H1 (cell line): ENCODE results near the gene DNAH1. TPM values are rescaled to one million over a fixed set of nuclear protein-coding genes. Genes with fewer than 3 reads are reported as not detected.
A peak's percentile ranks its signal among the peaks of the same experiment; 100 is the strongest.

Experiments used
- CTCF ChIA-PET: fragments of 300-600 bp; sonication (Branson Sonifier 250); formaldehyde crosslinking; loops from one replicate; lab custom pipeline; 2021; ENCODE audit not compliant: partially characterized antibody; lab: Charles Lee
- POLR2A ChIA-PET: fragments of 300-600 bp; sonication (Branson Sonifier 250); formaldehyde crosslinking; loops from one replicate; lab custom pipeline; 2021; ENCODE audit warnings: inconsistent platforms; ENCODE audit not compliant: partially characterized antibody; lab: Charles Lee
- DNase-seq, 2 experiments: peaks; one replicate each; pipeline versions ENCODE4 v3.0.0 to v3.0.0-alpha.2; 2010 to 2022; ENCODE audit warnings: low spot score in 2 of 2, low read depth in 1 of 2, mixed read lengths in 1 of 2
- FAIRE-seq: peaks from 2 replicates; lab custom pipeline; 2011; peaks lifted over from hg19 to GRCh38; lab: Jason Lieb, UNC
- H2AFZ ChIP-seq: 2 replicates; pipeline ENCODE4 v1.8.1; 2012; ENCODE audit warnings: low read length, inconsistent platforms
- H2AK5ac ChIP-seq: 2 replicates; pipeline ENCODE4 v1.6.1; 2013; ENCODE audit warnings: low read depth, low read length
- H2BK120ac ChIP-seq: replicated peaks from 2 replicates; pipeline ENCODE3; 2013; ENCODE audit warnings: low read depth, low read length, inconsistent platforms
- H2BK12ac ChIP-seq: 2 replicates; pipeline ENCODE4 v1.6.1; 2013; ENCODE audit warnings: low read depth, low read length
- H2BK15ac ChIP-seq: 2 replicates; pipeline ENCODE4 v1.6.1; 2013; ENCODE audit warnings: low read length
- H2BK20ac ChIP-seq: 2 replicates; pipeline ENCODE4 v1.6.1; 2013; ENCODE audit warnings: low read length
- H2BK5ac ChIP-seq: 2 replicates; pipeline ENCODE4 v1.6.1; 2013; ENCODE audit warnings: low read depth, low read length
- H3K14ac ChIP-seq: 2 replicates; pipeline ENCODE4 v1.6.1; 2013; ENCODE audit warnings: inconsistent platforms; ENCODE audit not compliant: insufficient read length
- H3K18ac ChIP-seq: 2 replicates; pipeline ENCODE4 v1.6.1; 2013; ENCODE audit warnings: low read length; ENCODE audit errors: extremely low read depth
- H3K23ac ChIP-seq: 2 replicates; pipeline ENCODE4 v1.6.1; 2013; ENCODE audit warnings: inconsistent platforms; ENCODE audit not compliant: insufficient read length
- H3K23me2 ChIP-seq: 2 replicates; pipeline ENCODE4 v1.6.1; 2013; ENCODE audit warnings: low read depth, low read length
- H3K27ac ChIP-seq: 2 replicates; pipeline ENCODE4 v1.6.1; 2011; ENCODE audit warnings: low read depth, low read length, inconsistent platforms
- H3K27me3 ChIP-seq, 4 experiments: replicated peaks in 1 of 4; 1 replicate in 1 of 4; 2 replicates in 3 of 4; pipeline versions ENCODE4 v1.6.1 to v1.8.1; 2011 to 2013; ENCODE audit warnings: low read length in 3 of 4, mild to moderate bottlenecking in 3 of 4, inconsistent platforms in 2 of 4, mixed read lengths in 2 of 4, moderate library complexity in 1 of 4; ENCODE audit not compliant: control insufficient read depth in 3 of 4, insufficient read depth in 3 of 4; ENCODE audit errors: extremely low read depth in 1 of 4
- H3K36me3 ChIP-seq, 4 experiments: 2 replicates each; pipeline versions ENCODE4 v1.6.1 to v1.8.1; 2011 to 2013; ENCODE audit warnings: mild to moderate bottlenecking in 4 of 4, low read length in 3 of 4, moderate library complexity in 2 of 4, control low read depth in 1 of 4, inconsistent platforms in 1 of 4; ENCODE audit not compliant: insufficient read depth in 4 of 4, control insufficient read depth in 2 of 4
- H3K4ac ChIP-seq: replicated peaks from 2 replicates; pipeline ENCODE3; 2013; ENCODE audit warnings: low read length, low read depth, mixed read lengths, inconsistent platforms; ENCODE audit not compliant: insufficient read length
- H3K4me1 ChIP-seq, 4 experiments: replicated peaks in 1 of 4; 1 replicate in 1 of 4; 2 replicates in 3 of 4; pipeline versions ENCODE4 v1.6.1 to v1.8.1; 2011 to 2013; ENCODE audit warnings: low read length in 3 of 4, inconsistent platforms in 2 of 4, mixed read lengths in 1 of 4; ENCODE audit not compliant: insufficient read depth in 4 of 4, control insufficient read depth in 3 of 4
- H3K4me2 ChIP-seq, 2 experiments: 2 replicates each; pipeline versions ENCODE4 v1.6.1 to v1.8.1; 2011 to 2013; ENCODE audit warnings: low read depth in 2 of 2, low read length in 2 of 2, control low read depth in 1 of 2, inconsistent platforms in 1 of 2, mild to moderate bottlenecking in 1 of 2; ENCODE audit not compliant: insufficient read depth in 1 of 2
- H3K4me3 ChIP-seq, 4 experiments: fragments of 200-600, 300-600 bp in 1 of 4; sonication (generic), shearing (Covaris generic), sonication (Bioruptor Twin) in 1 of 4; 2 replicates each; pipeline versions ENCODE4 v1.5.1 to v1.8.1; 2011 to 2016; ENCODE audit warnings: low read length in 4 of 4, low read depth in 3 of 4, control low read depth in 2 of 4, inconsistent platforms in 2 of 4, mild to moderate bottlenecking in 2 of 4, mixed read lengths in 1 of 4, moderate library complexity in 1 of 4; ENCODE audit not compliant: insufficient read depth in 2 of 4; ENCODE audit errors: extremely low read depth in 1 of 4
- H3K56ac ChIP-seq: replicated peaks from 2 replicates; pipeline ENCODE3; 2013; ENCODE audit warnings: low read depth, mild to moderate bottlenecking, mixed read lengths, low read length, inconsistent platforms; ENCODE audit not compliant: insufficient read length
- H3K79me1 ChIP-seq: 2 replicates; pipeline ENCODE4 v1.6.1; 2013; ENCODE audit warnings: low read depth, low read length, control low read depth
- H3K79me2 ChIP-seq, 2 experiments: 2 replicates each; pipeline versions ENCODE4 v1.6.1 to v1.8.1; 2012 to 2013; ENCODE audit warnings: low read length in 2 of 2, mild to moderate bottlenecking in 2 of 2, inconsistent platforms in 1 of 2; ENCODE audit not compliant: insufficient read depth in 2 of 2, control insufficient read depth in 1 of 2
- H3K9ac ChIP-seq, 4 experiments: replicated peaks in 1 of 4; 1 replicate in 1 of 4; 2 replicates in 3 of 4; pipeline versions ENCODE4 v1.6.1 to v1.8.1; 2011 to 2013; ENCODE audit warnings: low read depth in 3 of 4, low read length in 3 of 4, control low read depth in 2 of 4, mild to moderate bottlenecking in 2 of 4, moderate library complexity in 2 of 4, inconsistent platforms in 1 of 4; ENCODE audit errors: extremely low read depth in 1 of 4
- H3K9me3 ChIP-seq, 2 experiments: 2 replicates each; pipeline versions ENCODE4 v1.6.1 to v1.8.1; 2012 to 2013; ENCODE audit warnings: mild to moderate bottlenecking in 2 of 2, moderate library complexity in 2 of 2, control low read depth in 1 of 2, inconsistent platforms in 1 of 2, low read depth in 1 of 2, low read length in 1 of 2, mixed read lengths in 1 of 2; ENCODE audit not compliant: insufficient read depth in 2 of 2
- H4K20me1 ChIP-seq, 2 experiments: replicated peaks in 1 of 2; 2 replicates each; pipeline versions ENCODE3 to v1.8.1; 2011 to 2013; ENCODE audit warnings: inconsistent platforms in 2 of 2, low read length in 2 of 2, mild to moderate bottlenecking in 1 of 2; ENCODE audit not compliant: insufficient read depth in 2 of 2, control insufficient read depth in 1 of 2
- H4K5ac ChIP-seq: 2 replicates; pipeline ENCODE4 v1.6.1; 2013; ENCODE audit warnings: low read length, low read depth, mixed read lengths, inconsistent platforms; ENCODE audit not compliant: insufficient read length
- H4K8ac ChIP-seq: 2 replicates; pipeline ENCODE4 v1.8.0; 2013; ENCODE audit warnings: mild to moderate bottlenecking, moderate library complexity, low read length, inconsistent platforms; ENCODE audit not compliant: insufficient read depth; ENCODE audit errors: extremely low read depth
- H4K91ac ChIP-seq: replicated peaks from 2 replicates; pipeline ENCODE3; 2013; ENCODE audit warnings: low read length, mixed read lengths, inconsistent platforms; ENCODE audit not compliant: insufficient read length
- WGBS, 2 experiments: shearing (Covaris generic) in 1 of 2; methylation state at CpG; one replicate each; pipeline versions ENCODE4 v1.1.6 to v1.1.7; 2013 to 2015; ENCODE audit warnings: low lambda C conversion rate in 2 of 2, mixed read lengths in 2 of 2, inconsistent platforms in 1 of 2, low coverage in 1 of 2, missing lambda C conversion rate in 1 of 2; ENCODE audit not compliant: insufficient replicate concordance in 2 of 2, insufficient coverage in 1 of 2, insufficient read length in 1 of 2; ENCODE audit errors: extremely low coverage in 1 of 2, missing lambda C conversion rate in 1 of 2; 5-methylcytosine and 5-hydroxymethylcytosine counted together
- polyA plus RNA-seq, 7 experiments: library from polyadenylated mRNA; depleted of rRNA in 3 of 7; stranded (reverse) in 5 of 7; unstranded in 2 of 7; fragments of >200 nt in 5 of 7; fragments of 200-250 nt in 2 of 7; gene quantifications; 1 replicate in 5 of 7; 2 replicates in 1 of 7; 4 replicates in 1 of 7; pipeline versions ENCODE4 v1.2.1 to v1.2.3, GENCODE V29; 2011 to 2013; ENCODE audit warnings: missing spikeins in 2 of 7, mixed read lengths in 2 of 7
- total RNA-seq: library from RNA; stranded (reverse); fragmentation: NEBNext Ultra II Directional; extraction: Animal tissue kit (Norgen Biotek cat#: 25700); gene quantifications from 2 replicates; pipeline ENCODE4 v1.2.1, GENCODE V29; 2021

DNAH1 gene
- total and polyA plus RNA-seq, 2 of the 8 experiments (the other 6 are each of a cell fraction or from before 2014, with no cell fraction given) = 1.0 to 1.5 TPM

DNA sequence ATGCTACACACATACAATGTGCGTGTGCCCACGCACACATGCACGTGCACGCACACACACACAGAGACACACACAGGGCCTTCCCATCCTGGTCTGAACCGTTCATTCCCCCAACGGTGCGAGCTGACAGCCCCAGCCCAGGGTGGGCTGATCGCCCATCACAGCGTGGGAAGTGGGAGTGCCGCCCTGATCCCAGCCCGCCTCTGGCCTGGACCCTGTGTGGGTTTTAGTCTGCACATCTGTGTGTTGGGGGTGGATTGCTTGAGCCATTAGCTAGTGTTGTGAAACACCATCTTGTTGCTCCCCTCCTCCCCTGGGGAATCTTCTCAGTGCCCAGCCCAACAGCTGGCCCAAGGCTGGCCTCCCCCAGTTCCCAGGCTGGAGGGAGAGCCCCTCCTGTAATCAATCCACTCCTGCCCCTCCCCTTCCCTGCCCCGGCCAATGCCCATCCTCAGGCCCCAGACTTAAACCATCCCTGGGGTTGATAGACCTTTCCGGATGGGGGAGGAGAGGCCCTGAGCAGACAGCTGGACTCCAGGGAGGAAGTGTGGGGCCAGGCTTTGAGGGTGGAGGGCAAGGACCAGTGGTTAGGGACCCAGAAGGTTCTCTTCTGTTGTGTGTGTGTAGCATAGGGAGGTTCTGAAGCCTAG is 120.5 kb downstream of the DNAH1 start:
- DNase-seq = no peak
- Histone ChIP-seq H3K56ac (no peak overlapping the region), H2AK5ac (no peak overlapping the region), H3K4me2 (no peak overlapping the region), H2BK5ac (no peak overlapping the region), H3K79me1 (no peaks in the 10 kb centered on the region), H3K4ac (no peak overlapping the region), H4K8ac (peak overlapping the region; percentile 58; the same call in 1 of the 2 replicates), H3K9me3 (no peaks in the 10 kb centered on the region), H3K4me1 (peaks cover 0 to 2% (median 0%) of the 10 kb centered on the region in 4 experiments; a peak in 1 of 7 replicates), H3K27ac (no peak overlapping the region), H3K36me3 (no peaks in the 10 kb centered on the region), H3K9ac (no peak overlapping the region), H3K14ac (no peak overlapping the region), H2BK20ac (no peak overlapping the region), H2BK15ac (no peak overlapping the region), H4K5ac (no peak overlapping the region), H2BK120ac (no peak overlapping the region), H3K23ac (no peak overlapping the region), H3K23me2 (no peaks in the 10 kb centered on the region), H2BK12ac (no peak overlapping the region), H3K18ac (no peak overlapping the region), H4K20me1 (no peaks in the 10 kb centered on the region), H3K79me2 (no peaks in the 10 kb centered on the region), H3K4me3 (no peak overlapping the region), H2AFZ (no peak overlapping the region), H4K91ac (no peak overlapping the region), H3K27me3 (no peaks in the 10 kb centered on the region)
- FAIRE-seq = no peak
- POLR2A ChIA-PET = interaction anchor here (10.5 kb wide), 1 partner anchor 10 kb away, joined by 112 read pairs; the partner anchor contains the start of gene SEMA3G
- CTCF ChIA-PET = interaction anchor here (0.8 to 4.1 kb wide), 4 partner anchors 8 to 52 kb away, joined by 3 to 20 read pairs (median 6); no protein-coding TSS in a partner anchor
- WGBS, 2 experiments = 92% methylated on average over 13 of the region's 13 CpGs; no CpG with 5 or more reads in 1 of the 2 experiments
